Caco-2 (cell line): ENCODE measurements around the gene ANK3. TPM values are rescaled to one million over a fixed set of nuclear protein-coding genes. Genes with fewer than 3 reads are reported as not detected.

Source experiments
- BruUV-seq: library from RNA; stranded (reverse); fragments of 400-500 nt; replicated peaks from 2 replicates; lab custom pipeline; 2021; lab: Mats Ljungman, UMichigan
- CTCF ChIA-PET: fragments of 300-600 bp; sonication (Branson Sonifier 250); formaldehyde crosslinking; loops from one replicate; lab custom pipeline; 2022; ENCODE audit warnings: antibody characterized with exemption; lab: Charles Lee
- POLR2A ChIA-PET: fragments of 300-600 bp; sonication (Branson Sonifier 250); formaldehyde crosslinking; loops from one replicate; lab custom pipeline; 2022; ENCODE audit warnings: antibody characterized with exemption; lab: Charles Lee
- DNase-seq, 2 experiments: peaks; one replicate each; pipeline versions ENCODE4 v3.0.0 to v3.0.0-alpha.2; 2020 to 2022
- H3K27me3 ChIP-seq: replicated peaks from 2 replicates; pipeline ENCODE4 v1.6.0; 2011; ENCODE audit warnings: low read length; ENCODE audit not compliant: control insufficient read depth, insufficient read depth
- H3K36me3 ChIP-seq: 2 replicates; pipeline ENCODE4 v1.5.1; 2011; ENCODE audit warnings: low read length; ENCODE audit not compliant: control insufficient read depth, insufficient read depth
- H3K4me1 ChIP-seq: fragments of 250-450 bp; sonication (Bioruptor Pico); 2 replicates; pipeline ENCODE4 v1.5.1; 2020; ENCODE audit warnings: mild to moderate bottlenecking
- H3K4me3 ChIP-seq: 2 replicates; pipeline ENCODE4 v1.5.1; 2011; ENCODE audit warnings: low read depth, mild to moderate bottlenecking, control low read depth, low read length
- H3K9me3 ChIP-seq: fragments of 250-450 bp; sonication (Bioruptor Pico); 2 replicates; pipeline ENCODE4 v1.5.1; 2020; ENCODE audit warnings: mild to moderate bottlenecking, moderate library complexity
- H3K27ac Mint-ChIP-seq: one replicate; pipeline ENCODE4 v1.8.0; 2022; ENCODE audit warnings: mixed read lengths; ENCODE audit not compliant: unreplicated experiment
- H3K27me3 Mint-ChIP-seq: one replicate; pipeline ENCODE4 v1.8.0; 2022; ENCODE audit warnings: mixed read lengths; ENCODE audit not compliant: insufficient read depth, unreplicated experiment
- H3K36me3 Mint-ChIP-seq: one replicate; pipeline ENCODE4 v1.8.0; 2022; ENCODE audit warnings: mild to moderate bottlenecking, mixed read lengths; ENCODE audit not compliant: insufficient read depth, unreplicated experiment
- H3K4me1 Mint-ChIP-seq: one replicate; pipeline ENCODE4 v1.8.0; 2022; ENCODE audit warnings: low read depth, mixed read lengths; ENCODE audit not compliant: unreplicated experiment
- H3K4me3 Mint-ChIP-seq: one replicate; pipeline ENCODE4 v1.8.0; 2022; ENCODE audit warnings: mild to moderate bottlenecking, moderate library complexity, mixed read lengths; ENCODE audit not compliant: unreplicated experiment
- H3K9me3 Mint-ChIP-seq: one replicate; pipeline ENCODE4 v1.8.0; 2022; ENCODE audit warnings: mixed read lengths; ENCODE audit not compliant: unreplicated experiment
- CTCF ChIP-seq, 2 experiments: fragments of 200-600 bp in 1 of 2; IDR thresholded peaks; 1 replicate in 1 of 2; 2 replicates in 1 of 2; pipeline versions ENCODE4 v1.5.1 to v1.8.0; 2011 to 2022; ENCODE audit warnings: antibody characterized with exemption in 1 of 2, control low read depth in 1 of 2, inconsistent platforms in 1 of 2, low read depth in 1 of 2, low read length in 1 of 2, mild to moderate bottlenecking in 1 of 2, moderate library complexity in 1 of 2; ENCODE audit not compliant: insufficient read depth in 1 of 2, severe bottlenecking in 1 of 2, unreplicated experiment in 1 of 2
- intact Hi-C: fragments of 100-400 bp; cut with micrococcal nuclease; formaldehyde crosslinking; loops from one replicate; pipeline ENCODE4 v1.10.0; 2022; ENCODE audit not compliant: unreplicated experiment
- total RNA-seq: library from RNA; stranded (reverse); gene quantifications from 2 replicates; pipeline ENCODE4 v1.2.3, GENCODE V29; 2022

Gene ANK3
- total RNA-seq, 1 experiment from 2014 or later: 46.7 TPM

GRCh38 chr10:60167050-60167449 lies 222.6 kb downstream of the ANK3 start:
- ChIA-PET POLR2A (no interaction called here), CTCF (no interaction called here)
- DNase-seq: no peak
- no TSS peak for BruUV-seq
- peaks cover 15% of the 10 kb centered on the region for H3K4me1 Mint-ChIP-seq
- H3K9me3 Mint-ChIP-seq: no peaks in the 10 kb centered on the region
- no peaks in the 10 kb centered on the region for H3K36me3 Mint-ChIP-seq
- H3K4me1 ChIP-seq: peaks cover 19% of the 10 kb centered on the region
- no peak overlapping the region for H3K27ac Mint-ChIP-seq
- no peaks in the 10 kb centered on the region for H3K36me3 ChIP-seq
- no peaks in the 10 kb centered on the region for H3K9me3 ChIP-seq
- intact Hi-C loops: no loop called here
- H3K4me3 ChIP-seq: no peak overlapping the region
- H3K27me3 ChIP-seq: no peaks in the 10 kb centered on the region
- no peak for TF ChIP-seq CTCF (IDR thresholded peaks at IDR 0.05; ENCODE audit: insufficient read depth in 1 of 2, low read depth in 1 of 2, low read length in 1 of 2, severe bottlenecking in 1 of 2, unreplicated experiment in 1 of 2)
- no peak overlapping the region for H3K4me3 Mint-ChIP-seq
- peaks cover 3% of the 10 kb centered on the region for H3K27me3 Mint-ChIP-seq

- H3K4me3 Mint-ChIP-seq: no peak overlapping the region
- ChIA-PET CTCF (no interaction called here), POLR2A (no interaction called here)
- Histone ChIP-seq H3K36me3 (no peaks in the 10 kb centered on the region), H3K27me3 (no peaks in the 10 kb centered on the region), H3K4me3 (no peak overlapping the region), H3K4me1 (no peaks in the 10 kb centered on the region), H3K9me3 (0 out of 2 replicates have a peak, but pooled peaks cover 5% of the 10 kb centered on the region)
- no peak for DNase-seq
- no peaks in the 10 kb centered on the region for H3K4me1 Mint-ChIP-seq
- peaks cover 3% of the 10 kb centered on the region for H3K27me3 Mint-ChIP-seq
- no peak overlapping the region for H3K27ac Mint-ChIP-seq
- TF ChIP-seq CTCF (IDR thresholded peaks at IDR 0.05; ENCODE audit: insufficient read depth in 1 of 2, low read depth in 1 of 2, low read length in 1 of 2, severe bottlenecking in 1 of 2, unreplicated experiment in 1 of 2): no peak
- BruUV-seq: no TSS peak
- peaks cover 20% of the 10 kb centered on the region for H3K9me3 Mint-ChIP-seq
- no peaks in the 10 kb centered on the region for H3K36me3 Mint-ChIP-seq
- intact Hi-C loops: no loop called here
Measured at GRCh38 chr10:60163786-60164185, 225.9 kb downstream of the ANK3 start.

- POLR2A ChIA-PET: no interaction called here
- no peak for DNase-seq
- H3K27me3 Mint-ChIP-seq: peaks cover 3% of the 10 kb centered on the region
- no peaks in the 10 kb centered on the region for H3K27me3 ChIP-seq
- no peak overlapping the region for H3K4me3 Mint-ChIP-seq
- H3K4me1 ChIP-seq: no peaks in the 10 kb centered on the region
- H3K9me3 Mint-ChIP-seq: peaks cover 20% of the 10 kb centered on the region
- no peak overlapping the region for H3K27ac Mint-ChIP-seq
- 0 out of 2 replicates have a peak, but pooled peaks cover 5% of the 10 kb centered on the region for H3K9me3 ChIP-seq
- H3K4me3 ChIP-seq: no peak overlapping the region
- no peaks in the 10 kb centered on the region for H3K36me3 Mint-ChIP-seq
- CTCF ChIA-PET: no interaction called here
- BruUV-seq: no TSS peak
- no peaks in the 10 kb centered on the region for H3K4me1 Mint-ChIP-seq
- no peak for TF ChIP-seq CTCF (IDR thresholded peaks at IDR 0.05; ENCODE audit: insufficient read depth in 1 of 2, low read depth in 1 of 2, low read length in 1 of 2, severe bottlenecking in 1 of 2, unreplicated experiment in 1 of 2)
- intact Hi-C loops: no loop called here
- H3K36me3 ChIP-seq: no peaks in the 10 kb centered on the region
Measured at GRCh38 chr10:60162631-60163030, 227.0 kb downstream of the ANK3 start.
